ENCODE data around the gene EGR4. TPM values are rescaled to one million over a fixed set of nuclear protein-coding genes. Genes with fewer than 3 reads are reported as not detected.

EGR4 gene
- total and polyA plus RNA-seq, 2 of the 4 experiments (the other 2 are of a cell fraction) = not detected

- Histone ChIP-seq H2AK9ac (replicated peaks; ENCODE audit: low read depth, low read length, poor library complexity) (no peak overlapping the region), H3K9me3 (ENCODE audit: control insufficient read depth, insufficient read depth, low read length) (no peaks in the 10 kb centered on the region), H3K4me1 (ENCODE audit: control insufficient read depth, insufficient read depth, low read length) (no peaks in the 10 kb centered on the region; the same call in 1 of the 2 replicates), H3K56ac (ENCODE audit: extremely low read depth, insufficient read depth, low read length) (no peak overlapping the region), H3K23ac (ENCODE audit: low read depth, low read length) (no peak overlapping the region), H4K8ac (ENCODE audit: low read depth in 2 of 2, low read length in 2 of 2) (no peak overlapping the region), H3K36me3 (ENCODE audit: control insufficient read depth, insufficient read depth, low read length) (no peaks in the 10 kb centered on the region), H3K14ac (replicated peaks; ENCODE audit: low read depth, low read length) (no peak overlapping the region), H3K27me3 (ENCODE audit: control insufficient read depth, insufficient read depth, low read length) (peaks cover 58% of the 10 kb centered on the region), H3K4ac (ENCODE audit: low read depth, low read length) (no peak overlapping the region), H3K79me1 (ENCODE audit: low read depth in 1 of 2, low read length in 2 of 2) (no peaks in the 10 kb centered on the region), H2BK15ac (ENCODE audit: low read depth, low read length) (no peak overlapping the region), H2BK5ac (ENCODE audit: low read depth, low read length, poor library complexity, severe bottlenecking) (no peak overlapping the region), H3K18ac (ENCODE audit: low read depth, low read length) (no peak overlapping the region), H4K5ac (ENCODE audit: low read depth, low read length) (no peak overlapping the region), H3K9ac (ENCODE audit: low read depth, low read length) (no peak overlapping the region), H3K4me3 (ENCODE audit: insufficient read depth, low read depth, low read length) (no peak overlapping the region), H2BK20ac (ENCODE audit: low read depth, low read length) (no peak overlapping the region), H4K91ac (ENCODE audit: insufficient read depth, low read depth, low read length) (no peak overlapping the region), H2BK120ac (ENCODE audit: low read depth, low read length) (no peak overlapping the region), H3K27ac (ENCODE audit: insufficient read depth, low read length) (no peak overlapping the region), H2AFZ (replicated peaks; ENCODE audit: low read length, poor library complexity) (peak overlapping the region; percentile 71), H3K9me1 (ENCODE audit: insufficient read depth, low read length) (no peaks in the 10 kb centered on the region), H2AK5ac (ENCODE audit: low read depth, low read length) (no peak overlapping the region), H3K4me2 (ENCODE audit: low read depth, low read length) (peak overlapping the region; percentile 61), H4K20me1 (ENCODE audit: insufficient read depth, low read length) (peaks cover 5% of the 10 kb centered on the region; the same call in 1 of the 2 replicates)
- dilution Hi-C loops (cut with HindIII; ENCODE audit: low sequenced_read_pairs, unreplicated experiment) (no loop called here), in situ Hi-C loops (cut with MboI; ENCODE audit: low sequenced_read_pairs) (no loop called here), intact Hi-C loops (cut with micrococcal nuclease) (no loop called here)
- CTCF ChIA-PET = no interaction called here
- POLR2A ChIA-PET (ENCODE audit: unreplicated experiment) = no interaction called here
- DNase-seq (peak; percentile 46), ATAC-seq (ENCODE audit: low read depth) (peak; percentile 80)
- 2% methylated on average over 7 of the region's 34 CpGs; no CpG with 5 or more reads in 1 of the 2 experiments for WGBS, 2 experiments (ENCODE audit: extremely low coverage in 2 of 2, insufficient read length in 1 of 2)
- TF ChIP-seq MXI1 (IDR thresholded peaks at IDR 0.05; ENCODE audit: borderline replicate concordance, low read depth, low read length) = peak; percentile 94
- TF ChIP-seq SMC3 (IDR thresholded peaks at IDR 0.05; ENCODE audit: low read depth, low read length) = no peak
- BruUV-seq (replicated peaks) = no TSS peak
Observed at GRCh38 chr2:73291093-73291460, 2.3 kb downstream of the EGR4 start.

Data from IMR-90 (cell line).